ENCODE measurements around the gene ADCK1. TPM values are rescaled to one million over a fixed set of nuclear protein-coding genes. Genes with fewer than 3 reads are reported as not detected.

Gene ADCK1
- polyA plus RNA-seq, 2 of the 4 experiments (the other 2 are of a cell fraction) = 6.6 to 8.1 TPM

DNA sequence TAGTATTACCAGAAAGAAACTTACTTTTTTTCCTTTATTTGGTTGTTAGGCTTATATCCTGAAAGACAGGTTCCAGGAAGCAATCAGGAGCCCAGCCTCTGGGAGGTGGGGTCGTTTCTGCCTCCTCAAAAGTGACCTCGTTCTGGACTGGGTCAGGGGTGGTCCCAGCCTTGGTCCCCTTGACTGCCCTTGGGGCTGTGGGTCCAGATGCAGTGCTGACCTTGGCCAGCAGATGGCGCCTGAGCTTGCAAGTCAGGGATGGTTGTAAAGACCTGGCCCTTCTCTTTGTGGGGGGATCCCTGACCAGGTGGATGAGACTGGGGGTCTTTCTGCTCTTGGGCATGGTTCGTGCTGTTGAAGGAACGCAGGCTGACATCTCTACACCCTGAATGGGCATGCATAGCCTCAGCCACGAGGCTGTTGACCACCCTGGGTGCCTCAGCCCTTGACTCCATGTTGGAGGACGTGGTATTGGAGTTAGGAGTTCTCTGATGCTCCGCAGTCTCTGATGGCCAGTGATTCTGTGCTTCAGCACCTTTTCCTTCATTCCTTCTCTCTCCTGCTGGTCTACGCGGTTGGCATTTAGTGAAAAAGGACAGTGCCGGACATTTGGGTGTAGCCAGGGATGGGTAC, 62.4 kb downstream of the ADCK1 start (continued):
- TF ChIP-seq, protein P1, sequence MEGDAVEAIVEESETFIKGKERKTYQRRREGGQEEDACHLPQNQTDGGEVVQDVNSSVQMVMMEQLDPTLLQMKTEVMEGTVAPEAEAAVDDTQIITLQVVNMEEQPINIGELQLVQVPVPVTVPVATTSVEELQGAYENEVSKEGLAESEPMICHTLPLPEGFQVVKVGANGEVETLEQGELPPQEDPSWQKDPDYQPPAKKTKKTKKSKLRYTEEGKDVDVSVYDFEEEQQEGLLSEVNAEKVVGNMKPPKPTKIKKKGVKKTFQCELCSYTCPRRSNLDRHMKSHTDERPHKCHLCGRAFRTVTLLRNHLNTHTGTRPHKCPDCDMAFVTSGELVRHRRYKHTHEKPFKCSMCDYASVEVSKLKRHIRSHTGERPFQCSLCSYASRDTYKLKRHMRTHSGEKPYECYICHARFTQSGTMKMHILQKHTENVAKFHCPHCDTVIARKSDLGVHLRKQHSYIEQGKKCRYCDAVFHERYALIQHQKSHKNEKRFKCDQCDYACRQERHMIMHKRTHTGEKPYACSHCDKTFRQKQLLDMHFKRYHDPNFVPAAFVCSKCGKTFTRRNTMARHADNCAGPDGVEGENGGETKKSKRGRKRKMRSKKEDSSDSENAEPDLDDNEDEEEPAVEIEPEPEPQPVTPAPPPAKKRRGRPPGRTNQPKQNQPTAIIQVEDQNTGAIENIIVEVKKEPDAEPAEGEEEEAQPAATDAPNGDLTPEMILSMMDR (IDR thresholded peaks at IDR 0.05) = peak; percentile 82

- 72% methylated on average over 6 of the region's 6 CpGs for WGBS (ENCODE audit: missing lambda C conversion rate)
- CTCF ChIA-PET = interaction anchor here (0.9 to 5.4 kb wide), 6 partner anchors 9 to 733 kb away, joined by 3 to 27 read pairs (median 15); no protein-coding TSS in a partner anchor
- no peak for ATAC-seq
These were observed 64.2 kb downstream of the ADCK1 start for GRCh38 chr14:77864085-77864484.

GRCh38 chr14:77864580-77864979, 64.7 kb downstream of the ADCK1 start:
- POLR2A ChIA-PET = no interaction called here
- no peak overlapping the region for H3K27ac ChIP-seq
- FAIRE-seq (no peak), ATAC-seq (no peak), DNase-seq (ENCODE audit: low read depth in 1 of 2, low spot score in 1 of 2) (no peak)
- H3K4me2 ChIP-seq = no peak overlapping the region
- WGBS (ENCODE audit: missing lambda C conversion rate) = 81% methylated on average over 1 of the region's 1 CpG
- H3K4me3 ChIP-seq = no peak overlapping the region
- H3K9me3 ChIP-seq = no peaks in the 10 kb centered on the region
- TF ChIP-seq FOXS1 (CRISPR knock-in tag; IDR thresholded peaks at IDR 0.05) (no peak), POLR2AphosphoS2 (conservative IDR thresholded peaks at IDR 0.05; ENCODE audit: low read length) (no peak), TFCP2L1 (CRISPR knock-in tag; IDR thresholded peaks at IDR 0.05) (no peak), KDM1A (IDR thresholded peaks at IDR 0.05; ENCODE audit: low read depth) (no peak), CEBPB (IDR thresholded peaks at IDR 0.05) (no peak), FOSL2 (IDR thresholded peaks at IDR 0.05) (no peak), FOSL2 (CRISPR knock-in tag; IDR thresholded peaks at IDR 0.05) (no peak), E2F6 (IDR thresholded peaks at IDR 0.05; ENCODE audit: borderline replicate concordance, low read depth) (no peak), RAD21 (conservative IDR thresholded peaks at IDR 0.05 in 1 of 2, IDR thresholded peaks at IDR 0.05 in 1 of 2) (no peak), ZFP36 (IDR thresholded peaks at IDR 0.05; ENCODE audit: borderline replicate concordance, partially characterized antibody) (no peak), RFX5 (IDR thresholded peaks at IDR 0.05) (no peak), NR3C1 (IDR thresholded peaks at IDR 0.05) (no peak)
- CTCF ChIA-PET = interaction anchor here (0.9 to 5.4 kb wide), 4 partner anchors 9 to 732 kb away, joined by 3 to 25 read pairs (median 8); no protein-coding TSS in a partner anchor
- no peaks in the 10 kb centered on the region for H3K4me1 ChIP-seq

More at GRCh38 chr14:77864085-77864484, 64.2 kb downstream of the ADCK1 start:
- TF ChIP-seq HDAC2 (IDR thresholded peaks at IDR 0.05) (no peak), FOSB (CRISPR knock-in tag; IDR thresholded peaks at IDR 0.05) (no peak), TP53 (CRISPR knock-in tag; IDR thresholded peaks at IDR 0.05) (no peak), E2F6 (IDR thresholded peaks at IDR 0.05; ENCODE audit: borderline replicate concordance, low read depth) (no peak), BCL3 (IDR thresholded peaks at IDR 0.05) (no peak), SMC3 (IDR thresholded peaks at IDR 0.05) (no peak), EHF (CRISPR knock-in tag; IDR thresholded peaks at IDR 0.05) (no peak), RAD21 (conservative IDR thresholded peaks at IDR 0.05 in 1 of 2, IDR thresholded peaks at IDR 0.05 in 1 of 2) (no peak), JUN (IDR thresholded peaks at IDR 0.05) (no peak), HMGXB4 (CRISPR knock-in tag; IDR thresholded peaks at IDR 0.05; ENCODE audit: borderline replicate concordance) (no peak), CBX8 (IDR thresholded peaks at IDR 0.05) (no peak)
- TF ChIP-seq, protein P2, sequence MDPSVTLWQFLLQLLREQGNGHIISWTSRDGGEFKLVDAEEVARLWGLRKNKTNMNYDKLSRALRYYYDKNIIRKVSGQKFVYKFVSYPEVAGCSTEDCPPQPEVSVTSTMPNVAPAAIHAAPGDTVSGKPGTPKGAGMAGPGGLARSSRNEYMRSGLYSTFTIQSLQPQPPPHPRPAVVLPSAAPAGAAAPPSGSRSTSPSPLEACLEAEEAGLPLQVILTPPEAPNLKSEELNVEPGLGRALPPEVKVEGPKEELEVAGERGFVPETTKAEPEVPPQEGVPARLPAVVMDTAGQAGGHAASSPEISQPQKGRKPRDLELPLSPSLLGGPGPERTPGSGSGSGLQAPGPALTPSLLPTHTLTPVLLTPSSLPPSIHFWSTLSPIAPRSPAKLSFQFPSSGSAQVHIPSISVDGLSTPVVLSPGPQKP (IDR thresholded peaks at IDR 0.05; ENCODE audit: low read depth, low read length) = no peak
- DNase-seq (ENCODE audit: low read depth in 1 of 2, low spot score in 1 of 2) (no peak), FAIRE-seq (no peak)
- Histone ChIP-seq H3K4me3 (no peak overlapping the region), H3K4me1 (no peaks in the 10 kb centered on the region), H3K9me3 (no peaks in the 10 kb centered on the region), H3K27ac (no peak overlapping the region), H3K4me2 (no peak overlapping the region)
- POLR2A ChIA-PET = no interaction called here
